ENCODE measurements around the gene AGAP4.
"Not testable (repeated sequence)": the region's sequence is repeated elsewhere in the genome, so short reads cannot be mapped to it uniquely, and the experiment has no call there.

Gene AGAP4

GRCh38 chr10:45847400-45847799, at the start of gene AGAP4:
Gene AGAP4 (minus strand): TSS chr10:45847500. CDS start chr10:45847347, 153 bp downstream.
- not testable (repeated sequence) for DNase-seq

GRCh38 chr10:45890721-45891120, 43.4 kb upstream of the AGAP4 start:
- not testable (repeated sequence) for DNase-seq

GRCh38 chr10:45889539-45890230, 42.4 kb upstream of the AGAP4 start:
- not testable (repeated sequence) for DNase-seq

GRCh38 chr10:45882880-45883279, 35.6 kb upstream of the AGAP4 start:
- DNase-seq, result not testable (repeated sequence)

GRCh38 chr10:45865404-45865803, 18.1 kb upstream of the AGAP4 start:
- DNase-seq, result not testable (repeated sequence)

- not testable (repeated sequence) for DNase-seq
Observed at GRCh38 chr10:45864264-45864663, 17.0 kb upstream of the AGAP4 start.

- not testable (repeated sequence) for DNase-seq
Observed at GRCh38 chr10:45863632-45864031, 16.3 kb upstream of the AGAP4 start.

- not testable (repeated sequence) for DNase-seq
Observed at GRCh38 chr10:45857931-45858330, 10.6 kb upstream of the AGAP4 start.

GRCh38 chr10:45848467-45848866, 1.2 kb upstream of the AGAP4 start:
- DNase-seq, result not testable (repeated sequence)

GRCh38 chr10:45822918-45823317, 24.4 kb downstream of the AGAP4 start:
- DNase-seq, result not testable (repeated sequence)

- DNase-seq, result not testable (repeated sequence)
Observed at GRCh38 chr10:45820107-45820830, 27.0 kb downstream of the AGAP4 start.

- DNase-seq, result no peak
Observed at GRCh38 chr10:45819552-45819951, 27.7 kb downstream of the AGAP4 start.

- DNase-seq, result no peak
Observed at GRCh38 chr10:45817912-45818311, 29.4 kb downstream of the AGAP4 start.

- no peak for DNase-seq
Observed at GRCh38 chr10:45817130-45817859, 30.0 kb downstream of the AGAP4 start.

GRCh38 chr10:45814146-45814545, 33.2 kb downstream of the AGAP4 start:
- DNase-seq, result not testable (repeated sequence)

GRCh38 chr10:45812959-45813358, 34.3 kb downstream of the AGAP4 start:
- not testable (repeated sequence) for DNase-seq

- DNase-seq, result no peak
Observed at GRCh38 chr10:45811075-45811474, 36.2 kb downstream of the AGAP4 start.

GRCh38 chr10:45809837-45810236, 37.5 kb downstream of the AGAP4 start:
- DNase-seq, result no peak

- DNase-seq, result not testable (repeated sequence)
Observed at GRCh38 chr10:45804996-45805395, 42.3 kb downstream of the AGAP4 start.

GRCh38 chr10:45803060-45804010, 44.0 kb downstream of the AGAP4 start:
- DNase-seq, result peak; percentile 35

- DNase-seq, result not testable (repeated sequence)
Observed at GRCh38 chr10:45794761-45795160, 52.5 kb downstream of the AGAP4 start.
